HG03108 (cell line): ENCODE data around the gene DMRTB1.

Experiments used
- ATAC-seq: cut with Tn5 transposase; IDR thresholded peaks from one replicate; pipeline ENCODE4 v1.9.1; 2021; ENCODE audit warnings: moderate library complexity; ENCODE audit not compliant: unreplicated experiment

Gene DMRTB1

DNA sequence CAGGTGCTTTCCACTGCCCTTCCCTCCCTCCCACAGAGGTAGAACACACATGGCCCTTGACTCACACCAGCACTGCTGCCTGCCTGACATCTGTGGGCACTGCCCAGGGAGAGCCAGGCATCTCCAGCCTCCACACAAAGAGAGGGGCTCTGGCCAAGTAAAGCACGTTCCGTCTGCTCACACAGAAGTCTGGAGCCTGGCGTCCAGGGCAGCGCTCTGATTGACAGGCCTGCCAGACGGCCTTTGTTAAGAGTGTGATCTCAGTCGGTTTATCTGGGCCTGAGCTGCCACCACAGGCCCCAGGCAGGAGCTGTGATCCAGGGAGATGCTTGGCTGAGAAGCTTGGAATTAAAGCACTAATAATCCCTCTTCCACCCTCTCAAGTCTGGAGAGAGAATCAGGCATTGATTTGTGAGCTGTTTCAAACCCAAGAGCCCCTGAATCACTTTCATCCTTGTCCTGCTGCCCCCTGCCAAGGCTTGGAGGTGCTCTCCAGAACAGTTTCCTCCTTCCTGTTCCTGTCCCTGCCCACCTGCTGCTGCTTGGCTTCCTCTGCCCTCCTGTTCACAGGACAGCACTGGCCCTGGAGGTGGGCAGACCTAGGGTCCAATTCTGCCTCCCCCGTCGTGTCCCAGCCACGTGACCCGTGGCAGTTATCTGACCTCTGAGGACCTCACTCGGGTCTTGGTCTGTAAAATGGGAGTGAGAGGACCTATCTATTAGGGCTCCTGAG is 3.7 kb downstream of the DMRTB1 start:
- no peak for ATAC-seq

DNA sequence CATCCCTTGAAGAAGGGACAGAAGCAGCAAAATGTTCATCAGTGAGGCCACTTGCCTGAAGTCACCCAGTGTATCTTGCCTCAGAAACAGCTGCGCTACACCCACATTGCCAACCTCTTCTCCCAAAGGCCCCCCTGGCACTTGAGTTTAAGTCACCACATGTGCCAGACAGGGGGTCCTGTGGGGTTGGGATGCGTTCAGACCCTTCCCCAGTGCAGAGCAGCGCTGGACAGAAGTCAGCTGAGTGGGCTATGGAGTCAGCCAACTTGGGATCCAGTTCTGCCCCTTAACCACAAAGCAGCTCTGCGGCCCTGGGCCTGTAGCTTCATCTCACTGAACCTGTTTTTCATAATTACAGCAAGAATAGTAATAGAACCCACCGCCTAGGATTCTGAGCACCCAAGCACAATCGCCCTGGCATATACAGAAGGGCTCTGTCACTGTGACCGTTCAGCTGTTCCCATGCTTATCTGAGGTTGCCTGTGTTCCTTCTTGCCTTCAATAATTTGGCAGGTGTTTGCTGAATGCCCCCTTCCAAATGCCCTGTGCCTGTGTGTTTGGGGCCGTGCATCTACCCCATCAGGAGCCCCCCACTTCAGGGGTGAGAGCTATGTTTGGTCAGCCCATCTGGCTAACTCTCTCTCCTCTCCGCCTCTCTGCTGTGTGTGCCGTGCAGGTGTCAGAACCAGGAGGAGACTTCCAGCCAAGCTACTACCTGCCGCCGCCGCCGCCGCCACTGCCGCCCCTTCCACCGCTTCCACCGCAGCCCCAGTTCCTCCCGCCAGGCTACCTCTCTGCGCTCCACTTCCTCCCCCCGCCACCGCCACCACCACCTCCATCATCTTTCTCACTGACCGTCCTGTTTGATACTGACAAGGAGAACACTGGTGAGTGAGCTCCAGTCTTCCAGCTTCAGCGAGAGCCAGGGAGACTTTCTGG is 5.0 kb downstream of the DMRTB1 start:
- no peak for ATAC-seq

DNA sequence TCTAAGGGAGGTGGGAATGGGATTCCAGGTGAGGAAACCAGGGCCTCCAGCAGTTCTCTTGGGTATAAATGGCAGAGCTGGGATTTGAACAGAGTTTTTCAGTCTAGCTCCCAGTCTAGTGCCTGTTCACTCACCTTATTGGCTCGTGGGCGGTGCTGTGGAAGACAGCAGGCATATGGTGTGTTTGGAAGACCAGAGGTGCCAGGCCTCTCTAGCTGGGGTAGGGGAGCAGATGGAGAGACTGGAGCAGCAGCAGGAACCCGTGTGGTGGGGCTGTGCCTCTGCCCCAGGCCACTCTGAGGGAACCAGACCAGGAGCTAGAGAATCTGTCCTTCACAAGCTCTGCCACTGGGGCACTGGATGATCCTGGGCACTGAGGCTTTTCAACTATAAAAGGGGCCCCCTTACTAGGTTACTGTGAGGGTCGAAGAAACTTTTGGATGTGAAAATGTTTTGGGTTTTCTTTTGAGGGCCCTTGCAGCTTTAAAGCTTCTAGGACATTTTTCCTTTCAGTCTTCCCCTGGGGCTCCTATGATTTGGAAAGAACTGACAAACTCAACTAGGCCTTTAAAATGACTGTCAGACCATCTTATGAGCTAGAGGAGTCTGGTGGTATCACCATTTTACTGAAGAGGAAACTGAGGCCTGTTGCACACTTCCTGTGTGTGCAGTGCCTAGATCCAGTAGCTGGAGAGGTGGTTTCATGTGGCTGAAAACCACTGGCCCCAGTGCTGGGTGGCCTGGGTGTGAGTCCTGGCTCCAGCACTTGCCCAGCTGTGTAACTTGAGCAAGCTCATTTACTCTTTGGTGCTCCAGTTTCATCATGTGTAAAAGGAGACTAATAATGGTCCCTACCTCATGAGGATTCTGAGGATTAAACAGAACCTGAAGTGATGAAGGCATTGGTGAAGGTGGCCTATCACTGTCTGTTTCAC is 6.1 kb downstream of the DMRTB1 start:
- no peak for ATAC-seq

DNA sequence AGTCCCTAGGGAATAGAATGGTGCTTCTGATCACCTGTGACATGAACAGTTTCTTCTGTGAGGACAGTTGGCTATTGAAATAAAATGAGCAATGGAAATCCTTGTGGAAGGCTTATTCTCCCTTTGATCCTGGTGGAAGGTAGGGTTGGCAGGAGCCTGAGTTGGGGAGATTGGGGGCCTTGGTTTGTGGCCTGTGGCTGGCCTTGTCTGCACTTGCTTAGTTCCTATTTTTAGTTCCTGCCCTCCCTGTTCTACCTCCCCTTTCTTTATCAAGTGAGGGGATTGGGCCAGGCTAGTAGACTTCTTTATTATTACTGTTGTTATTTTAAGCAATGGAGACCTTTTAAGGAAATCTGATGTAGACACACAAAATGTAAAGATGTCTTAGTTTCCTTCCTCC is 8.2 kb downstream of the DMRTB1 start:
- no peak for ATAC-seq

DNA sequence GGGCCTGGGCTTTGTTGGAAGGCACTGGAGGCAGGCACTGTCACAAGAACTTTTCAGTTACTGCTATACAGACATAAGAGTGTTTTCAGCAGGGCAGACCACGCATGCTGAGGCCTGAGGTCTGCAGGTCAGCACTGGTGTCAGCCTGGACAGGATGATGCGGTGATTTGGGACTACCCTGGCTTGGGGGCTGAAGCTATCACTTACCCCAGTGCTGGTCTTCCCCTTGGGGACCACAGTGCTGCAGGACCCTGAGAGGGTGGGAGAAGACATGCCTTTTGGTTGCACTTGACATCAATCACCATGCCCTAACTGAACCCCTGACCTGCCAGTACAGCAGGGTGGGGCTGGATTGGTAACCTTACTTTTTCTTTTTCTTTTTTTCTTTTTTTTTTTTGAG is 9.2 kb downstream of the DMRTB1 start:
- no peak for ATAC-seq

DNA sequence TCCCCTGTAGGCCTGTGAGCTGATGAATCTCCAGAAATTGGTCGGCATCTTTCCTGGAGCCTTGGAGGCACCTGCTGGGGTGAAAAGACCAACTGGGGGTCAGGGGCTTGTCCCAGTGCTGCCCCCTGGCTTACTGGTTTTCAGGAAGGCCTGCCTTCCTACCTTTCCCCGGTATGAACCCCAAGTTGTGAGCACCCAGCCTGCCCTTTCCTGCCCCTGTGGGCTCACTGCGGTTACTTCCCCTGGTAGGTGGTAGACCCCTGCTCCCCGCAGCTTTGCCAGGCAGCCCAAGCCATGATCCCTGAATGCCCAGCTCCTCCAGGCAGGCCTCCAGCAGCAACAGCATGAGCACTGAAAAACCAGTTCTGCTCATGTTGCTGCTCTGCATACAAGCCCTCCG is 10.2 kb downstream of the DMRTB1 start:
- no peak for ATAC-seq

DNA sequence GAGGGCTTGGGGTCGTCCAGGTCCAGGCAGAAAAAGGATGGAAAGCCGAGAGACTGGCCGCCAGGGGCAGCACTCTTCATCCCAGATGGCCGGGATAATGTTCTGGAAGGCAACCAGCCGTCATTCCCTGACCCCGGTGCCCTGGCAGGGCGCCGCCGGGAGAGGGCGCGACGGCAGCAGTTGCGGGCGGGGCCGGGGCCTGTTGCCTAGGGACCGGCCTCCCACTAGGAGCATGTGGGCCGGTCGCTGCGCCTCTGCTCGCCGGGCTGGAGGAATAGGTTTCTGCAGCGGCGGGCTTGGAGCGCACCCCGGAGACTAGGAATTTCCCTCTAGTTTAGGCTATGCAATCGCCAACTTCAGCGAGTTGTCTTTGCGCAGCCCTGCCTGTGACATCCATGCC is 11.0 kb downstream of the DMRTB1 start:
- ATAC-seq, result no peak

DNA sequence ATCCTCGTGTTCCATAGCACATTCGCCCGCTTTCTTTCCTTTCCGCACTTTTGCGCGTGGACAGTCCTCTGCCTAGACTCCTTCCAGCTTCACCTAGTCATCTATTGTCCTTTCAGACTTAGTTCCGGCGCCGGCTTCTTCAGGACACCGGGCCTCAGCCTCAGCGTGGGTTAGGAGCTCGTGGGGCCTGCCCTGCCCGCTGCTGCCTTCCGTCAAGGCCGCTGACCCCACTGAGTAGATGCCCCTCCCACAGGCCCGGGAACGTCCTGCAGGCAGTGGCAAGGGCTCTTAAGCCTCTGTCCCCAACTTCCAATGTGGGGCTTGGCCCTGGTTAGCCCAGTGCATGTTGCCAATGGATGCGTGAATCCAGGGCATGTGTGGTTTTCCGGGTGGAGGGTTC is 11.4 kb downstream of the DMRTB1 start:
- ATAC-seq, result no peak

DNA sequence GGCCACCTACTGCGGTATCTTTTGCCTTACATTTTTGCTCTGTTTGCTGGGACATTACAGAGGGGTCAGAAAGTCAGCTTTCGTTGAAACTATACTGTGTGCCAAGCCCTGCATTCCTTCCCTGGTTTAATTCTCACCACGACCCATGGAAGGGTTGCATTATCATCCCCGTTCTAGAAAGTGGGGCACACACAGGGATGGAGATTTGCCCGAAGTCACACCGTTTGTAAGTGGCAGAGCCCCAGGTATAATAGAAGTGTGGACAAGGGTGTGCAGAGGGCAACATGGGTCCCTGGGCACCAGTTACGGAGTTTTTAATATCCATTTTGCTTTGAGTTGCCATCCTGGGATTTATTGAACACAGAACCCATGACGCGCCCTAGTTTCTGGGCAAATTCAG is 11.8 kb downstream of the DMRTB1 start:
- no peak for ATAC-seq

DNA sequence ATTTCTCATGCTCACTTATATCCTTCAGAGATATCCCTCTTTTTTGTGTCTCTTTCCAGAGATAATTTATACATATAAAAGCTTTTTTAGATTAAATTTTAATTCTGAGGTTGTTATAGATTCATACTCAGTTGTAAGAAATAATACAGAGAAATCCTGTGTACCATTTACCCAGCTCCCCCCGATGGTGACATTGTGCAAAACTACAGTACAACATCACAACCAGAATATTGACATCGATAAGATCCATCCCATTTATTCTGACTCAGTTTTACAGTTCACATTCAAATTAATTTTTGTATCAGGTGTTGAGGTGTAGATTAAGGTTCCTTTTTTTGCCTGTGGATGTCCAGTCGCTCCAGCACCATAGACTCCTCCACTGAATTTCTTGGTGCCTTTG is 14.3 kb downstream of the DMRTB1 start:
- ATAC-seq, result no peak

DNA sequence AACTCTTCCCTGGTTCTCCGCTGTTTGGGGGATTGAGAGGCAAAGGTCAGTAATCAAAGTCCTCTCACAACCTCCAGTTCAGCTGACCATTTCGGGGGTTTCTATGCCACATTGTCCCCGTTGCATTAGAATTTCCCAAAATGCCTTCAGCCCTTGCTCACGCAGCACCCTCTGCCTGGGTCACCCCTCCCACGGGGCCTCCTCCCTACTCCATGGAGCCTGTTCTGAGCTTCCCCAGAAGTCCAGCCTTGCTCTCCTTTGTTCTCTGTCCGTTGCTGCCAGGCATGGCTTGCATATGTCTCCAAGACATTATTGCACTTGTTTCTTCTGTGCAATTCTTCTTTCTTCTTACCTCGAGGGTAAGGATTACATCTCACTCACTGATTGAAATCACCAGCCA is 16.5 kb downstream of the DMRTB1 start:
- no peak for ATAC-seq

DNA sequence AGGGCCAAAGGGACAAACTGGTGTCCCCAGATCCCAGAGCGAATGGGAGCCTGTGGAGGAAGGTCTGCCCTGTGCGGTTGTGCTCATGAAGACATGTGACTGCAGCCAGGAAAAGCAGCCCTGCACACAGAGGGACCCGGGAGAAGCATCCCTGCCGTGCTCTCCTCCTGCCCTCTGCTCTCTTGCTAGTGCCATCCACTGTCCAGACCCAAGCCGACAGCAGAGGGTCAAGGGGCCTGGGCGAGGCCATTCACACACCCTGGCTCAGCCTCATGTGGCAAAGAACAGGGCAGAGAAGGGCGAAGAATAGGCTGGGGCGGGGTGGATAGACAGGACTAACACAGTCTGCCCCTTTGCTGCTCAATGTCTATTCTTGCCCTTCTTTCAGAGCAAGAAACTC is 17.4 kb downstream of the DMRTB1 start:
- no peak for ATAC-seq

DNA sequence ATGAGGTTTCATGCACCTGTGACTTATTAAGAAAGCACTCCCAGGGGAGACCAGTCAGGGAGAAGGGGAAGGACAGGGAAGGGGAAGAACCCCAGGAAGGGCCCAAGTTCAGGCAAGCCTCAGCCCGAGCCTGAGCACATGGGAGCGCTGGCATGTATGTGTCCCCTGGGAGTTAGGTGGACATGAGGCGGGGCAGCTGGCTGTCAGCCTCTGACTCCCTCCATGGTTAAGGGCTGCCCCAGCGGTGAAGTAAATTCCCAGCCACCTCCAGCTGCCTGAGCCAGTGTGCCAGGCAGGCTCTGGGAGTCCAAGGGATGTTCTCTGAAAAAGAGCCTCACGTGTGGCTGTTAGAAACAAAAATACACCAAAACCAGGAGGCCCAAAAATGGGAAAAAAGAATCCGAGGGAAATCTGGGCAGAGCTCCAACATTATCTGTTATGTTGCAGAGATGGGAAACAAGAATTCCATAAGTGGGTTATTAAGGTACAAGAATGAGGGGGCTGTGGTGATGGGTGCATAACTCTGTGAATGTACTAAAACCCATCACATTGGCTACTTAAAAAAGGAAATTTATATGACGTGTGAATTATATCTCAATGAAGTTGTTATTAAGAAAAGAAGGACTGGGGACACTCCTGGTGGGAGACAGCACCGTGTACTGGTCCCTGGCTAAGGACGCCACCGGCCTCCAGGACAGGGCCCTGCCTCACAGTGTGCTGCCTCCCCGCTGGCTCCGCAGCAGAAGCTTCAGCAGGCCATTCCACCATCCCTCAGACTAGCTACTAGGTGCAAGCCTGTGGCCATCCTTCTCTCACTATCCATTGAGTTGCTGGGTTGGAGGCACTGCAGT is 18.7 kb downstream of the DMRTB1 start:
- no peak for ATAC-seq

DNA sequence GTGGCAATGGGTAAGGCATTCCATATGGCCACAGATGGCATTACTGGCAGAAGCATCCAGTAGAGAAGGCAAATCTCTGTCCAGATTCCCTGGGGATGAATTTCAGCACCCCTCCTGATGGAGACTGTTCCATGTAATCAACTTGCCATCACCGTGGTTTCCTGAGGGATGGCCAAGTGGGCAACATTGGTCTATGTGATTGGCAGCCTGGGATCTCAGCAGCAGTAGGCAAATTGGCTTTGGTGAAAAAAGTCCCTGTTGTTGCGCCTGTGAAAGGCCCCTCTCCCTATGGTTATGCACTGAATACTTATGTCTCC is 19.3 kb downstream of the DMRTB1 start:
- no peak for ATAC-seq

DNA sequence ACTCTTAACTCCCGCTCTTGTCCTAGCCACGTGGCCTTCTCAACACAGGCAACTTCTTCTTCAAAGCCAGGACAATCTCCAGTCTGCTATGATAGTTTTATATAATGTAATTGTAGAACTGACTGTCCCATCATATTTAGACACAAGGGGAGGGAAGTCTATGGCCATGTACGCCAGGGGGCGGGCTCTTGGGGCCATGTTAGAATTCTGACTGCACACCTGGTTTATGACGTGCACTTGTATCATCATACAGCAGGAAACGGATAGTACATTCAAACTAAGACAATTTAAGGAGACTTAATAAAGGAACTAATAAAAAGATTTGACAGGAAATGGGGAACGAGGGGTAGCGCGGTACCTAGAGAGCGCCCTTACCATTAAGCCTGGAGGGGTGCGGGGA is 21.5 kb downstream of the DMRTB1 start:
- ATAC-seq, result no peak

DNA sequence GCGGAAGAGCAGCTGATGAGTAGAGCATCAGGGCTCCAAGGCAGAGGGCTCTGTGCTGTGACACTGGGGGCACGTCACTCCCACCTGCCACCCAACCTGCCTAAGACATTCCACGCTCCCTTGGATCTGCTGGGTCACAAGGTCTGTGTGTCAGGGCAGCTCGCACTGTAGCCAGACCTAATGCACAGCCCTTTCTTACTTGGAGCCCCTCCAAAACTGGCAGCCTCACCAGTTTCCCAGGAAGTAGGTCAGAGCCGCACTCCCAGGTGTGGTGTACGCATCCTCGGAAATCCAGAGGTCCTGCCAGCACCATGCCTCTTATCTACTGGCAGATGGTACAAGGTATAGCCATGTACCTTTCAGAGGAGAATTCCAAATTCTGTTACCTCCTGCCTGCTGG is 22.3 kb downstream of the DMRTB1 start:
- ATAC-seq, result no peak

DNA sequence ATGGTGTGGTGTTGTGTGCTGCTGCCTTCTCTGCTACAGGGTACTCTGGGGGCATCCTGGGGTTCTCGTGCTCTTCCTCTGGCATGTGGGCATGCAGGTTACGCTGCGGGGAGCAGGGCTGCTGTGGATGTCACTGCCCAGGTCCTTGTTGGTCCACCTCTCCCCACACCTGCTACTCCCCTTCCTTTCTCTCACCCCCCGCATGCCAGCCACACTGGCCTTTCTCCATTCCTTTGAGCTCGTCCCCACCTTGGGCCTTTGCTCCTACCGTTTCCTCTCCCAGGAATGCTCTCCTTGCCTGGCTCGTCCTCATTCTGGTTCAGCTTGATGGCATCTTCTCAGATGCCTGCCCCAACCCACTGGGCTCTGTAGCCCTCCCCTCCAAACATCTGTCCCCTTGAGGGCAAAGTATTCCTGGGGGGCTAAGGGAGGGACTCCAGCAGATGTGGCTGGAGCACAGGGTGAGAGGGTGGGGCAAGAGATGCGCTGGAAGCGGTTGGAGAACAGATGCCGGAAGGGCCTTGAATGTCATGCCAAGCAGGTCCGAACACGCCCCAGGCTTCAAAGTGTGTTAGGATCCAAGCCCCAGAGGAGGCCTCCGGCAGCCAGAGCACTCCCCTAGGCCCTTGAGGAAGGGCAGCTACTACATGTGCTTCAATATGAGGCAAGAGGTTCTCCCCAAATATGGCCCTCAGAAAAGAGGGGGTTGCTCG is 23.4 kb downstream of the DMRTB1 start:
- no peak for ATAC-seq

DNA sequence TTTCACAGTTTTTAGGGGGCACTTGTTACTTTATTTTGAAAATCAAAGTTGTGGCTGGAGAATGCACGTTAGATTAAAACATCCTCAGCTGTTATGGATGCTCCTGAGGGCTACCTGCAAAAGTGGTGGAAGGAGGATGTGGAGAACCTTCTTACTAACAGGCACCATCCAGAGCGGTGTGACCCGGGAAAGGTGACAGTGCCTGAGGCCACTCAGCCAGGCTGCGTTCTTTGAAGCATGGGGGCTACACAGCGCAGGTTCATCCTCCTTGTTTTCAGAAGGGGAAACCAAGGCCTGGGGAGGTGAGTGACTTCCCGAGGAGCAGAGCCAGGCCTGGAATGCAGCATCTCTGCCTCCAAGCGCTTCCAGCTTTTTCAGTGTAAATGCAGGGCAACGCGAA is 24.0 kb downstream of the DMRTB1 start:
- no peak for ATAC-seq

DNA sequence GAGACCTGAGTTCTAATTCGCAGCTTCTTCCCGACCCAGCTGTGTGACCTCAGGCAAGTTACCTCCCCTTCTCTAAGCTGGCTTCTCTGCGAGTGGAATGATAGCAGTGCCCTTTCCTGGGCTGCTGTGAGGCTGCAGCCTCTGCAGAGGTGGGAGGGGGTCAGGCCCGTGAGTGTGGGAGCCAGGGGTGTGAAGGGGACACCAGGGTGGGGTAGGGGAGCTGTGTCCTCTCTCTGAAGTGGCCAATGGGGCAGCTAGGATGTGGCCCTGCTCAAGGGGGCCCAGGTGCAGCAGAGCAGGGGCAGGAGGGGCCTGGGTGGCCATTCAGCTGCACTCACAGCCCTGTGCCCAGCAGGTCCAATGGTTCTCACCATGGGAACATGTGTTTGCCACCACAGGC is 24.5 kb downstream of the DMRTB1 start:
- ATAC-seq, result no peak
